ENCODE data around the gene CLEC2L.

The CLEC2L gene

DNA sequence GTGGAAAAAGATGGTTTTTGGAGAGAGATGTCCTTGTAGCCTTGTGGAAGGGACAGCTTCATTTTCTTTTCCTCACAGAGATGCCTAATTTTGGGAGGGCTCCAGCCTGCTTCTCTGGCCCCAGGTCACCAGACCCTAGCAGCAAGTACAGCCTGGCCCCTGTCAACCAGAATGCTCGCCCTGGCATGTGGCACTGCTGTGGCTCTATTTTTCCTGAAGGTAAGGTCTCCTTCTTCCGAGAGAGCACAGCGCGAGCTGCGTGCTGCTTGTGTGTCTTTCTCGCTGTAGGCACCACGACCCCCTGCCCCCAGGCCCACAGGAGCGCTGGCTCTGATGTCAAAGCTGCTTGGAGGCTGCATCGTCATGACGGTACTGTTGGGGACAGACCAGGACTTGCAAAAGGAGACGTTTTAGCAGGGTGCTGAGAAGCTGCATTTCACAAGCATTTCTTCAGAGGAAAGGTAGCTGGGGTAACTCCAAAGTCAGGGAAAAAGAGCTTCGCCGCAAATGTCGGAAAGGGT, 58.7 kb downstream of the CLEC2L start:
- H3K4me3 ChIP-seq (ENCODE audit: insufficient read depth, low read length, poor library complexity, severe bottlenecking), result no peak overlapping the region
- H3K9ac ChIP-seq (ENCODE audit: low read length), result no peak overlapping the region
- no peaks in the 10 kb centered on the region for H4K20me1 ChIP-seq (ENCODE audit: low read depth, low read length)
- no peaks in the 10 kb centered on the region for H3F3A ChIP-seq (ENCODE audit: insufficient read depth)
- H3K9me2 ChIP-seq (replicated peaks; ENCODE audit: insufficient read depth, low read length), result no peaks in the 10 kb centered on the region
- TF ChIP-seq, protein P1, sequence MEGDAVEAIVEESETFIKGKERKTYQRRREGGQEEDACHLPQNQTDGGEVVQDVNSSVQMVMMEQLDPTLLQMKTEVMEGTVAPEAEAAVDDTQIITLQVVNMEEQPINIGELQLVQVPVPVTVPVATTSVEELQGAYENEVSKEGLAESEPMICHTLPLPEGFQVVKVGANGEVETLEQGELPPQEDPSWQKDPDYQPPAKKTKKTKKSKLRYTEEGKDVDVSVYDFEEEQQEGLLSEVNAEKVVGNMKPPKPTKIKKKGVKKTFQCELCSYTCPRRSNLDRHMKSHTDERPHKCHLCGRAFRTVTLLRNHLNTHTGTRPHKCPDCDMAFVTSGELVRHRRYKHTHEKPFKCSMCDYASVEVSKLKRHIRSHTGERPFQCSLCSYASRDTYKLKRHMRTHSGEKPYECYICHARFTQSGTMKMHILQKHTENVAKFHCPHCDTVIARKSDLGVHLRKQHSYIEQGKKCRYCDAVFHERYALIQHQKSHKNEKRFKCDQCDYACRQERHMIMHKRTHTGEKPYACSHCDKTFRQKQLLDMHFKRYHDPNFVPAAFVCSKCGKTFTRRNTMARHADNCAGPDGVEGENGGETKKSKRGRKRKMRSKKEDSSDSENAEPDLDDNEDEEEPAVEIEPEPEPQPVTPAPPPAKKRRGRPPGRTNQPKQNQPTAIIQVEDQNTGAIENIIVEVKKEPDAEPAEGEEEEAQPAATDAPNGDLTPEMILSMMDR (IDR thresholded peaks at IDR 0.05; ENCODE audit: insufficient read depth, low read length, poor library complexity, severe bottlenecking), result no peak
- no peak for TF ChIP-seq EZH2phosphoT487 (conservative IDR thresholded peaks at IDR 0.05; ENCODE audit: low read length)
- no peaks in the 10 kb centered on the region for H3K79me2 ChIP-seq (ENCODE audit: insufficient read depth, low read length)
- no peaks in the 10 kb centered on the region for H3K9me3 ChIP-seq (ENCODE audit: insufficient read depth, low read length)
- no peak overlapping the region for H2AFZ ChIP-seq (ENCODE audit: low read depth, low read length, severe bottlenecking)
- H3K36me3 ChIP-seq (ENCODE audit: low read length), result no peaks in the 10 kb centered on the region
- no peak overlapping the region for H3K27ac ChIP-seq (ENCODE audit: low read depth, low read length)
- no peak overlapping the region for H3K4me2 ChIP-seq (ENCODE audit: low read depth, low read length, poor library complexity, severe bottlenecking)
- H3K27me3 ChIP-seq (ENCODE audit: low read length), result no peaks in the 10 kb centered on the region

DNA sequence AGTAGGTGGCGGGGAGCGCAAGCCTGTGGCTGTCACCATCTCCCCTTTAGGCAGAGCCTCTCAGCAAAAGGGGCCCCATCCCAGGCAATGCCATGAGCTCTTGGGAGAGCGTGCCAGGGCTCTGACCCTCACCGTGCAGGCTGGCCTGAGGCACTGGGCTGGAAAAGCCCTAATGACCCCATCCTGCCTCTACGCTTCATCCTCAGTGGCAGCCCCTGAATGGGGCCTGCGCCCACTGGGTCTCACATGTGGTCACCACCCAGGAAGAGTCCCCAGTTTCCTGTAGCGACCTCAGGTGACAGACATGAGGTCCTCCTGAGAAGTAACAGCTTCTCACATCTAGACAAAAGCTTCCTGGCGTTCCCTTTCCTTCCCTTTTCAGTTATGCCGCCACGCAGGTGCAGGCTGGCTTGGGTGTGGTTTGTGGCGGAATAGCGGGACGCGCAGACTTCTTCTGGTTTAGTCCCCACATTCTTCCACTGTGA, 59.2 kb downstream of the CLEC2L start:
- no peak for TF ChIP-seq EZH2phosphoT487 (conservative IDR thresholded peaks at IDR 0.05; ENCODE audit: low read length)
- TF ChIP-seq, protein P1 (IDR thresholded peaks at IDR 0.05; ENCODE audit: insufficient read depth, low read length, poor library complexity, severe bottlenecking), result no peak
- Histone ChIP-seq H3K9me3 (ENCODE audit: insufficient read depth, low read length) (no peaks in the 10 kb centered on the region), H4K20me1 (ENCODE audit: low read depth, low read length) (no peaks in the 10 kb centered on the region), H3K79me2 (ENCODE audit: insufficient read depth, low read length) (no peaks in the 10 kb centered on the region), H3K9me2 (replicated peaks; ENCODE audit: insufficient read depth, low read length) (no peaks in the 10 kb centered on the region), H3K36me3 (ENCODE audit: low read length) (no peaks in the 10 kb centered on the region), H3K4me3 (ENCODE audit: insufficient read depth, low read length, poor library complexity, severe bottlenecking) (no peak overlapping the region), H3F3A (ENCODE audit: insufficient read depth) (no peaks in the 10 kb centered on the region), H2AFZ (ENCODE audit: low read depth, low read length, severe bottlenecking) (no peak overlapping the region), H3K27ac (ENCODE audit: low read depth, low read length) (no peak overlapping the region), H3K4me2 (ENCODE audit: low read depth, low read length, poor library complexity, severe bottlenecking) (no peak overlapping the region), H3K9ac (ENCODE audit: low read length) (no peak overlapping the region), H3K27me3 (ENCODE audit: low read length) (no peaks in the 10 kb centered on the region)

DNA sequence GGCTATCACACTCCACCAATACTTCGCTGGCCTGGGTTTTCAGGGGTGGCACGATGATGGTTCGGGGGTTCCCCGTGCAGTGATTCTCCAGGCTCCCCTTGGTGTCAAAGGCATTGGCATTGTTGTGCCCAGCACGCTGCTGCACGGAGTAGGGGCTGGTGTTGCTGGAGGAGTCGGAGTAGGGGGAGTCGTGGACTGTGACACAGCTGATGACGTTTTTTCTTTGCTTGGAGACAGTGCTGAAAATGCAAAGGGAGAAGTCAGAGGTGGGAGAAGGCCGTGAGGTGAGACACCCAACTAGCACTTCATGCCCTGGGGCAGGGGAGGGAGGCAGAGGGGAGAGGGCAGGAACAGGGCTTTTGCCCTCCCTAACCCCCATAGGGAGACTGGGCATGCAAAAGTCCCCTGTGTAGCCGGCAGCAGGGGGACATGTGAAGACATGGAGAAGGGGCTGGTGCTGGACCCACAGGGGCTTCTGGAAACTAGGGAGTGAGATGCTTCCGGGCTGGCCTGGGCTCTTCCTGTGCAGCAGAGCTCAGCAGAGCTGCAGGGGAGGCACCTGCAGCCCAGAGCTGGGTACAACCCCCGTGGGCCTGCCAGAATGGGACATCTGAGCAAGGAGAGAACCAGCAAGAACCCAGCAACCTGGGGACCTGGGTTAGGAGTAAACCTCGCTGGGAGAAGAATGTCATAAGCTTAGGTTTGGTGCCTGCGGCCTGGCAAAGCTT, 60.5 kb downstream of the CLEC2L start:
- no peaks in the 10 kb centered on the region for H3K36me3 ChIP-seq (ENCODE audit: low read length)
- no peaks in the 10 kb centered on the region for H3K9me3 ChIP-seq (ENCODE audit: insufficient read depth, low read length)
- TF ChIP-seq, protein P1 (IDR thresholded peaks at IDR 0.05; ENCODE audit: insufficient read depth, low read length, poor library complexity, severe bottlenecking), result no peak
- no peak for TF ChIP-seq EZH2phosphoT487 (conservative IDR thresholded peaks at IDR 0.05; ENCODE audit: low read length)
- no peaks in the 10 kb centered on the region for H3K79me2 ChIP-seq (ENCODE audit: insufficient read depth, low read length)
- no peak overlapping the region for H2AFZ ChIP-seq (ENCODE audit: low read depth, low read length, severe bottlenecking)
- no peaks in the 10 kb centered on the region for H3K27me3 ChIP-seq (ENCODE audit: low read length)
- H3K4me2 ChIP-seq (ENCODE audit: low read depth, low read length, poor library complexity, severe bottlenecking), result no peak overlapping the region
- no peaks in the 10 kb centered on the region for H3K9me2 ChIP-seq (replicated peaks; ENCODE audit: insufficient read depth, low read length)
- H3F3A ChIP-seq (ENCODE audit: insufficient read depth), result no peaks in the 10 kb centered on the region
- H3K27ac ChIP-seq (ENCODE audit: low read depth, low read length), result no peak overlapping the region
- H3K4me3 ChIP-seq (ENCODE audit: insufficient read depth, low read length, poor library complexity, severe bottlenecking), result no peak overlapping the region
- H4K20me1 ChIP-seq (ENCODE audit: low read depth, low read length), result no peaks in the 10 kb centered on the region
- H3K9ac ChIP-seq (ENCODE audit: low read length), result no peak overlapping the region
